Heart right ventricle (tissue), 16 donors: Measurements from ENCODE around the gene DET1. TPM values are rescaled to one million over a fixed set of nuclear protein-coding genes. Genes with fewer than 3 reads are reported as not detected.

Source experiments
- ATAC-seq, 8 donors: fragments of 200-7000 bp; cut with Tn5 transposase; one replicate each; pipeline ENCODE4 v1.9.1; 2020; ENCODE audit warnings: mild to moderate bottlenecking in 8 of 8, moderate library complexity in 8 of 8, moderate number of reproducible peaks in 1 of 8
- DNase-seq, 2 donors: peaks; one replicate each; pipeline ENCODE4 v3.0.0-alpha.2; 2020
- H3K27ac ChIP-seq, 10 donors: fragments of 200-600 bp; sonication (generic) in 2 of 10; one replicate each; pipeline versions ENCODE4 v1.5.0 to v1.8.0; 2020 to 2022; ENCODE audit warnings: mild to moderate bottlenecking in 3 of 10
- H3K27me3 ChIP-seq, 7 donors: fragments of 200-600 bp; one replicate each; pipeline ENCODE4 v1.8.0; 2021 to 2022; ENCODE audit warnings: mild to moderate bottlenecking in 2 of 7
- H3K36me3 ChIP-seq, 9 donors: fragments of 200-600 bp; sonication (generic) in 1 of 9; one replicate each; pipeline versions ENCODE4 v1.5.0 to v1.8.0; 2020 to 2022; ENCODE audit warnings: mild to moderate bottlenecking in 2 of 9
- H3K4me1 ChIP-seq, 9 donors: fragments of 200-600 bp; sonication (generic) in 1 of 9; one replicate each; pipeline versions ENCODE4 v1.5.0 to v1.8.0; 2020 to 2022; ENCODE audit warnings: mild to moderate bottlenecking in 4 of 9
- H3K4me3 ChIP-seq, 10 donors: fragments of 200-600 bp; sonication (generic) in 2 of 10; one replicate each; pipeline versions ENCODE4 v1.5.0 to v1.8.0; 2020 to 2022; ENCODE audit warnings: mild to moderate bottlenecking in 7 of 10, moderate library complexity in 2 of 10
- H3K9me3 ChIP-seq, 11 donors: fragments of 200-600 bp in 10 of 11; sonication (generic) in 2 of 11; one replicate each; pipeline versions ENCODE4 v1.5.0 to v1.8.0; 2013 to 2022; ENCODE audit warnings: mild to moderate bottlenecking in 2 of 11, control low read depth in 1 of 11, moderate library complexity in 1 of 11
- CTCF ChIP-seq, 9 donors: fragments of 200-600 bp; sonication (generic) in 2 of 9; IDR thresholded peaks; one replicate each; pipeline versions ENCODE4 v1.5.0 to v1.8.0; 2021 to 2022; ENCODE audit warnings: antibody characterized with exemption in 9 of 9, mild to moderate bottlenecking in 5 of 9, moderate library complexity in 1 of 9
- WGBS, 2 donors: extraction: QIAGEN DNeasy Blood & Tissue Kit; methylation state at CpG; one replicate each; pipeline ENCODE4 v1.1.7; 2013; ENCODE audit warnings: inconsistent platforms in 1 of 2; 5-methylcytosine and 5-hydroxymethylcytosine counted together
- intact Hi-C, 10 donors: fragments of 100-400 bp; cut with DNase I; formaldehyde crosslinking; loops; one replicate each; pipeline versions ENCODE4 v1.11.1 to v1.14.2; 2022
- polyA plus RNA-seq, 2 donors: library from polyadenylated mRNA; stranded (reverse); fragments of 200-250 nt; gene quantifications; one replicate each; pipeline ENCODE4 v1.2.3, GENCODE V29; 2013
- total RNA-seq, 10 donors: library from RNA; stranded (reverse); fragmentation: NEBNext Ultra II Directional in 3 of 10; extraction: Animal tissue kit (Norgen Biotek cat#: 25700) in 3 of 10; gene quantifications; one replicate each; pipeline versions ENCODE4 v1.2.1 to v1.2.4, GENCODE V29; 2021 to 2023
- donor health status: Arrhythmogenic right ventricular cardiomyopathy.
- donor health status: ischemic (EF 13 %, LVEDD 7.1; RV severe dilation, severe dysfunction).
- donor health status: healthy with polysubstance abuse.
- donor health status: DM: no; HTN: yes; CAD: no.
- donor health status: DM: no; HTN: no; CAD: no.
- donor health status: ischemic (EF 25% LVEDD 6.9; RV normal size, moderate dysfunction).
- donor health status: ischemic (EF 25% LVEDD 5.7; RV mildly dilated, moderate dysfunction).
- donor health status: healthy.
- donor health status: DM: yes; HTN: yes; CAD: no.
- donor health status: Ischemic cardiomyopathy.
- donor health status: ischemic (EF 35%, LVEDD 5.7; RV mildly dilated, moderate dysfunction).
- donor health status: nonischemic (EF 11% LVEDD 7.7; RV severe dilation, severe dysfunction).
- donor health status: DM: yes; HTN: yes; CAD: no.
- donor health status: PGD.
- donor health status: ischemic (EF 29% LVEDD 5.4; RV normal size, mild dysfunction).
- donor health status: nonischemic (EF 23%, LVEDD 6.1; RV moderate dilation, normal function).

DET1 gene
- total and polyA plus RNA-seq, 12 donors = 2.9 to 10.5 (median 8.3) TPM

- DNase-seq (no peak), ATAC-seq (peak in 3 of 8 donors; percentile 49 to 57 (median 56))
- no peaks in the 10 kb centered on the region for H3K27me3 ChIP-seq
- H3K36me3 ChIP-seq = peaks cover 0 to 97% (median 12%) of the 10 kb centered on the region in 9 donors
- intact Hi-C loops = no loop called here
- H3K9me3 ChIP-seq = no peaks in the 10 kb centered on the region
- no peak overlapping the region for H3K4me3 ChIP-seq
- no peak for TF ChIP-seq CTCF (IDR thresholded peaks at IDR 0.05)
- H3K27ac ChIP-seq = peak overlapping the region in 3 of 10 donors; percentile 5 to 43 (median 30)
- H3K4me1 ChIP-seq = peaks cover 0 to 8% (median 0%) of the 10 kb centered on the region in 9 donors
These were observed 39.9 kb downstream of the DET1 start for GRCh38 chr15:88506628-88507027.

GRCh38 chr15:88505721-88506120, 40.8 kb downstream of the DET1 start:
- WGBS, 2 donors = 89 to 97% methylated on average over 2 of the region's 2 CpGs
- intact Hi-C loops = no loop called here
- ATAC-seq (no peak), DNase-seq (no peak)
- H3K27ac ChIP-seq = no peak overlapping the region
- no peaks in the 10 kb centered on the region for H3K9me3 ChIP-seq
- H3K36me3 ChIP-seq = peaks cover 0 to 88% (median 5%) of the 10 kb centered on the region in 9 donors
- no peak for TF ChIP-seq CTCF (IDR thresholded peaks at IDR 0.05)
- H3K27me3 ChIP-seq = no peaks in the 10 kb centered on the region
- H3K4me3 ChIP-seq = no peak overlapping the region
- H3K4me1 ChIP-seq = peaks cover 0 to 8% (median 0%) of the 10 kb centered on the region in 9 donors

- Histone ChIP-seq H3K27me3 (no peaks in the 10 kb centered on the region), H3K4me3 (no peak overlapping the region), H3K27ac (no peak overlapping the region), H3K9me3 (no peaks in the 10 kb centered on the region), H3K4me1 (peaks cover 0 to 11% (median 2%) of the 10 kb centered on the region in 9 donors), H3K36me3 (peaks cover 0 to 75% (median 5%) of the 10 kb centered on the region in 9 donors)
- intact Hi-C loops = no loop called here
- WGBS, 2 donors = 74 to 90% methylated on average over 1 of the region's 1 CpG
- TF ChIP-seq CTCF (IDR thresholded peaks at IDR 0.05) = no peak
- ATAC-seq (no peak), DNase-seq (no peak)
These were observed 42.0 kb downstream of the DET1 start for GRCh38 chr15:88504445-88504844.

GRCh38 chr15:88498996-88499395, 47.5 kb downstream of the DET1 start:
- intact Hi-C loops = no loop called here
- WGBS, 2 donors = 49 to 71% methylated on average over 3 of the region's 3 CpGs
- Histone ChIP-seq H3K4me1 (peaks cover 0 to 35% (median 7%) of the 10 kb centered on the region in 9 donors), H3K4me3 (no peak overlapping the region), H3K36me3 (peaks cover 0 to 44% (median 5%) of the 10 kb centered on the region in 9 donors), H3K9me3 (no peaks in the 10 kb centered on the region), H3K27me3 (no peaks in the 10 kb centered on the region), H3K27ac (peak overlapping the region in 7 of 10 donors; percentile 35 to 80 (median 57))
- TF ChIP-seq CTCF (IDR thresholded peaks at IDR 0.05) = no peak
- peak in 1 of 2 donors; percentile 38 for DNase-seq
- peak; percentile 39 to 85 (median 69) for ATAC-seq
